HCT116 (cell line): ENCODE measurements around the gene TRAF3. TPM values are rescaled to one million over a fixed set of nuclear protein-coding genes. Genes with fewer than 3 reads are reported as not detected.

Experiments
- ATAC-seq: fragments of 200-7000 bp; cut with Tn5 transposase; 2 replicates; pipeline ENCODE4 v1.9.1; 2020; ENCODE audit warnings: mild to moderate bottlenecking, moderate library complexity
- BruUV-seq: library from RNA; stranded (reverse); fragments of 400-500 nt; replicated peaks from 2 replicates; lab custom pipeline; 2021; lab: Mats Ljungman, UMichigan
- CTCF ChIA-PET: fragments of 300-600 bp; sonication (Branson Sonifier 250); formaldehyde crosslinking; loops from one replicate; lab custom pipeline; 2021; ENCODE audit warnings: antibody characterized with exemption; lab: Charles Lee
- POLR2A ChIA-PET: fragments of 300-600, 350-600 bp; sonication (Branson Sonifier 250); formaldehyde crosslinking; loops from one replicate; lab custom pipeline; 2021; ENCODE audit warnings: antibody characterized with exemption; lab: Charles Lee
- RAD21 ChIA-PET, 2 experiments: fragments of 300-600 bp; sonication (Branson Sonifier 250); formaldehyde crosslinking; loops; one replicate each; lab custom pipeline; 2023; ENCODE audit warnings: low total read pairs in 2 of 2; ENCODE audit not compliant: uncharacterized antibody in 2 of 2, unreplicated experiment in 2 of 2, low non-redundant PET in 1 of 2; lab: Charles Lee
- DNase-seq: peaks from one replicate; pipeline ENCODE4 v3.0.0-alpha.2; 2010; ENCODE audit warnings: low read depth, low spot score
- H2AFZ ChIP-seq: fragments of 200-600 bp; shearing (Covaris generic), sonication (generic); 2 replicates; pipeline ENCODE4 v1.6.1; 2017; ENCODE audit warnings: low read depth, mixed run types, mixed read lengths, antibody characterized with exemption, low read length; ENCODE audit not compliant: poor library complexity, severe bottlenecking
- H3K27ac ChIP-seq: 2 replicates; pipeline ENCODE4 v1.5.1; 2012; ENCODE audit warnings: low read depth, low read length
- H3K27me3 ChIP-seq: fragments of 200-600 bp; sonication (generic); 2 replicates; pipeline ENCODE4 v1.6.1; 2016; ENCODE audit warnings: mixed run types, low read length, mixed read lengths; ENCODE audit not compliant: insufficient read depth
- H3K36me3 ChIP-seq, 2 experiments: fragments of 200-500 bp in 1 of 2; fragments of 200-600 bp in 1 of 2; sonication (Bioruptor generic) in 1 of 2; sonication (generic) in 1 of 2; 2 replicates each; pipeline versions ENCODE4 v1.5.1 to v1.6.1; 2014 to 2016; ENCODE audit warnings: low read length in 2 of 2, inconsistent platforms in 1 of 2, mixed read lengths in 1 of 2, mixed run types in 1 of 2; ENCODE audit not compliant: insufficient read depth in 2 of 2, control insufficient read depth in 1 of 2
- H3K4me1 ChIP-seq, 2 experiments: fragments of 200-600 bp in 1 of 2; sonication (generic) in 1 of 2; 2 replicates each; pipeline versions ENCODE4 v1.5.1 to v1.6.1; 2012 to 2017; ENCODE audit warnings: low read length in 2 of 2, inconsistent platforms in 1 of 2, mild to moderate bottlenecking in 1 of 2, mixed read lengths in 1 of 2, mixed run types in 1 of 2, moderate library complexity in 1 of 2; ENCODE audit not compliant: insufficient read depth in 2 of 2, control insufficient read depth in 1 of 2
- H3K4me2 ChIP-seq: fragments of 200-600 bp; sonication (generic); 2 replicates; pipeline ENCODE4 v1.6.1; 2017; ENCODE audit warnings: mixed run types, low read length, mixed read lengths
- H3K4me3 ChIP-seq, 2 experiments: fragments of 200-600 bp in 1 of 2; sonication (generic) in 1 of 2; replicated peaks in 1 of 2; 2 replicates each; pipeline ENCODE4 v1.5.1; 2011 to 2016; ENCODE audit warnings: low read length in 2 of 2, control low read depth in 1 of 2, low read depth in 1 of 2, mild to moderate bottlenecking in 1 of 2, mixed read lengths in 1 of 2, mixed run types in 1 of 2
- H3K79me2 ChIP-seq: fragments of 200-600 bp; sonication (generic); 2 replicates; pipeline ENCODE4 v1.6.1; 2017; ENCODE audit warnings: mild to moderate bottlenecking, mixed run types, low read length, moderate library complexity, mixed read lengths; ENCODE audit not compliant: insufficient read depth
- H3K9ac ChIP-seq: fragments of 200-600 bp; sonication (generic); 2 replicates; pipeline ENCODE4 v1.6.1; 2016; ENCODE audit warnings: low read length, mixed read lengths
- H3K9me2 ChIP-seq: fragments of 200-600 bp; sonication (generic), shearing (Covaris generic); 2 replicates; pipeline ENCODE4 v1.6.1; 2017; ENCODE audit warnings: mixed run types, mild to moderate bottlenecking, moderate library complexity; ENCODE audit not compliant: insufficient read depth
- H3K9me3 ChIP-seq, 2 experiments: fragments of 200-500 bp in 1 of 2; fragments of 200-600 bp in 1 of 2; sonication (Bioruptor generic) in 1 of 2; sonication (generic) in 1 of 2; 2 replicates each; pipeline ENCODE4 v1.6.1; 2014 to 2017; ENCODE audit warnings: low read length in 2 of 2, mixed read lengths in 2 of 2, inconsistent platforms in 1 of 2, low read depth in 1 of 2, mild to moderate bottlenecking in 1 of 2, mixed run types in 1 of 2, moderate library complexity in 1 of 2; ENCODE audit not compliant: control insufficient read depth in 1 of 2, insufficient read depth in 1 of 2
- H4K20me1 ChIP-seq: fragments of 200-600 bp; sonication (generic), shearing (Covaris generic); 2 replicates; pipeline ENCODE4 v1.6.1; 2017; ENCODE audit warnings: mixed run types, mild to moderate bottlenecking, moderate library complexity; ENCODE audit not compliant: insufficient read depth
- JUND ChIP-seq: IDR thresholded peaks from 2 replicates; pipeline ENCODE4 v1.6.1; 2012
- RAD21 ChIP-seq: IDR thresholded peaks from 2 replicates; pipeline ENCODE4 v1.6.1; 2012; ENCODE audit warnings: low read depth, mild to moderate bottlenecking
- SIN3A ChIP-seq: IDR thresholded peaks from 2 replicates; pipeline ENCODE4 v1.6.1; 2012; ENCODE audit warnings: low read depth
- ZFX ChIP-seq: fragments of 450-650 bp; IDR thresholded peaks from 2 replicates; pipeline ENCODE4 v1.6.1; 2017
- intact Hi-C: fragments of 100-400 bp; cut with micrococcal nuclease; formaldehyde crosslinking; loops from 2 replicates; pipeline ENCODE4 v1.10.0; 2022
- total RNA-seq: library from RNA; stranded (reverse); gene quantifications from one replicate; pipeline ENCODE4 v1.2.1, GENCODE V29; 2021; ENCODE audit not compliant: unreplicated experiment
- TF ChIP-seq, protein P1 (sequence below): IDR thresholded peaks from 2 replicates; pipeline ENCODE4 v1.6.1; 2011; ENCODE audit warnings: mild to moderate bottlenecking, low read length, moderate library complexity; ENCODE audit not compliant: insufficient replicate concordance; ENCODE audit errors: extremely low read depth

Gene TRAF3
- total RNA-seq, 1 experiment from 2014 or later: 32.1 TPM

- RAD21 ChIA-PET: no interaction called here
- intact Hi-C loops: no loop called here
- TF ChIP-seq, protein P1, sequence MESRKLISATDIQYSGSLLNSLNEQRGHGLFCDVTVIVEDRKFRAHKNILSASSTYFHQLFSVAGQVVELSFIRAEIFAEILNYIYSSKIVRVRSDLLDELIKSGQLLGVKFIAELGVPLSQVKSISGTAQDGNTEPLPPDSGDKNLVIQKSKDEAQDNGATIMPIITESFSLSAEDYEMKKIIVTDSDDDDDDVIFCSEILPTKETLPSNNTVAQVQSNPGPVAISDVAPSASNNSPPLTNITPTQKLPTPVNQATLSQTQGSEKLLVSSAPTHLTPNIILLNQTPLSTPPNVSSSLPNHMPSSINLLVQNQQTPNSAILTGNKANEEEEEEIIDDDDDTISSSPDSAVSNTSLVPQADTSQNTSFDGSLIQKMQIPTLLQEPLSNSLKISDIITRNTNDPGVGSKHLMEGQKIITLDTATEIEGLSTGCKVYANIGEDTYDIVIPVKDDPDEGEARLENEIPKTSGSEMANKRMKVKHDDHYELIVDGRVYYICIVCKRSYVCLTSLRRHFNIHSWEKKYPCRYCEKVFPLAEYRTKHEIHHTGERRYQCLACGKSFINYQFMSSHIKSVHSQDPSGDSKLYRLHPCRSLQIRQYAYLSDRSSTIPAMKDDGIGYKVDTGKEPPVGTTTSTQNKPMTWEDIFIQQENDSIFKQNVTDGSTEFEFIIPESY: no peak
These were observed 175.0 kb downstream of the TRAF3 start for GRCh38 chr14:102952276-102952675.

GRCh38 chr14:102953100-102953499 lies 175.9 kb downstream of the TRAF3 start:
- Histone ChIP-seq H3K27me3 (no peaks in the 10 kb centered on the region), H2AFZ (no peak overlapping the region), H3K4me1 (peaks cover 0 to 4% of the 10 kb centered on the region in 2 experiments; a peak in 1 of 4 replicates), H3K4me2 (no peak overlapping the region), H3K9me3 (no peaks in the 10 kb centered on the region), H3K27ac (no peak overlapping the region), H3K79me2 (no peaks in the 10 kb centered on the region), H3K9me2 (no peaks in the 10 kb centered on the region), H3K36me3 (peaks cover 15 to 30% of the 10 kb centered on the region in 2 experiments; a peak in 3 of 4 replicates), H4K20me1 (no peaks in the 10 kb centered on the region), H3K9ac (no peak overlapping the region), H3K4me3 (no peak overlapping the region)
- ChIA-PET CTCF (no interaction called here), RAD21 (no interaction called here), POLR2A (no interaction called here)
- intact Hi-C loops: no loop called here
- TF ChIP-seq JUND: no peak
- no peak for TF ChIP-seq ZFX
- TF ChIP-seq SIN3A: no peak
- no peak for TF ChIP-seq RAD21
- no peak for DNase-seq
- no TSS peak for BruUV-seq
- ATAC-seq: no peak

More at GRCh38 chr14:102952276-102952675, 175.0 kb downstream of the TRAF3 start:
- H3K36me3 ChIP-seq: peaks cover 14 to 26% of the 10 kb centered on the region in 2 experiments; a peak in 3 of 4 replicates
- no peak overlapping the region for H3K9ac ChIP-seq
- H4K20me1 ChIP-seq: no peaks in the 10 kb centered on the region
- ATAC-seq (no peak), DNase-seq (no peak)
- H3K27me3 ChIP-seq: no peaks in the 10 kb centered on the region
- no peak overlapping the region for H2AFZ ChIP-seq
- H3K79me2 ChIP-seq: no peaks in the 10 kb centered on the region
- no peaks in the 10 kb centered on the region for H3K9me3 ChIP-seq
- H3K9me2 ChIP-seq: no peaks in the 10 kb centered on the region
- H3K27ac ChIP-seq: no peak overlapping the region
- ChIA-PET CTCF (no interaction called here), POLR2A (no interaction called here)
- BruUV-seq: no TSS peak
- H3K4me2 ChIP-seq: no peak overlapping the region
- H3K4me1 ChIP-seq: peaks cover 0 to 4% of the 10 kb centered on the region in 2 experiments; a peak in 1 of 4 replicates
- H3K4me3 ChIP-seq: no peak overlapping the region
